NCI-H1105 (cell line): ENCODE data around the gene GNAZ.

Source experiments
- DNase-seq: peaks from one replicate; lab custom pipeline; 2025; lab: John Stamatoyannopoulos, UW

GNAZ gene

DNA sequence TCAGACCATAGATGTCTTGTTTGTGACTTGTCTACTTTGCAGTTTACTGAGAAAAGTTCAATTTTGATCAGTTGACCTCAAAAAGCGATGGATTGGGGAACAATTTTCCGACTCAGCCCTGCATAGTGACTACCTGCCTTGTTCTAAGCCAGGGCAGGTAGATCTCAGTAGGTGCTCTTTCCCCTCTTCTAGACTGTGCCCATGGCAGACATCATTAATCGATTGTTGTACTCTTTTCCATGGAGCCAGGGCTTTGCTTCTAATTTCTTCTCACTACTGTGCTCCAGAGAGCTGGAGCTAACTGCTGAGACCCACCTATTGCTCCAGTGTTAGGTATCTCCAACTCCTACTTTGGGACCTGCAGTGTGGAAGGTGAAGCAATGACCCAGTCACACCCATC is 84.8 kb downstream of the GNAZ start:
- no peak for DNase-seq

DNA sequence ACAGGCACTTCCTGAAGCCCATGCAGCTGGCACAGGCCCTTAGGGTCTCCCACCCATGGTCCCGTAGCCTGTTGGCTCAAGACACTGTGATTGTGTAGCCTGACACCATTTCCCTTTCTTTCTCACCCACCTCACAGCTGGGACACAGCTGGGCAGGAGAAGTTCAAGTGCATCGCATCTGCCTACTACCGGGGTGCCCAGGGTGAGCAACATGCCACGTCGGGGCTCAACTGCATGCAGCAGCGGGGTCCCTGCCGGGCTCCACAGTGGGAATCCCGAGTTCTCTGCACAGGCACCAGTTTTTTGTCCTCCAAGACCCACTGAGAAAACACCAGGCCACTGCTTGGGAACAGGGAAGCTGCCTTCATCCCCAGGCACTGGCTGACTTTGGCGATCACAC is 85.5 kb downstream of the GNAZ start:
- DNase-seq = no peak

DNA sequence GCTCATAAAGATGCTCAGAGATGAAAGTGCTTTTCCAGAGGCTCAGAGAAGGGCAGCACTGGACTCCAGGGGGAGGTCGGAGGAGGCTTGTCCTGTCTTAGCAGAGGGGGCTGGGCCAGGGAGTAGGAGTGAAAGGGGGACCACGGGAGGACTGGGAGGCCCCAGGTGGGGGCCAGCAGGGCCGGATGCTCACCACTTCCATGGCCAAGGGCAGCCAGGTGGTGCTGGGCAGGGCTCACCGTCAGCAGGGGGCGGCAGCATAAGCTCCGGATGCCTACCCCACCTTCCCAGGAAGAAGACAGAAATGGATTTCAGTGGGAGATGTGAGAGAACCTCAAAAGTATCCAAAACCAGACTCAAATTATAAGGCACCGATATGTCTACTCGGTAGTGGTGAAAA is 86.0 kb downstream of the GNAZ start:
- no peak for DNase-seq

DNA sequence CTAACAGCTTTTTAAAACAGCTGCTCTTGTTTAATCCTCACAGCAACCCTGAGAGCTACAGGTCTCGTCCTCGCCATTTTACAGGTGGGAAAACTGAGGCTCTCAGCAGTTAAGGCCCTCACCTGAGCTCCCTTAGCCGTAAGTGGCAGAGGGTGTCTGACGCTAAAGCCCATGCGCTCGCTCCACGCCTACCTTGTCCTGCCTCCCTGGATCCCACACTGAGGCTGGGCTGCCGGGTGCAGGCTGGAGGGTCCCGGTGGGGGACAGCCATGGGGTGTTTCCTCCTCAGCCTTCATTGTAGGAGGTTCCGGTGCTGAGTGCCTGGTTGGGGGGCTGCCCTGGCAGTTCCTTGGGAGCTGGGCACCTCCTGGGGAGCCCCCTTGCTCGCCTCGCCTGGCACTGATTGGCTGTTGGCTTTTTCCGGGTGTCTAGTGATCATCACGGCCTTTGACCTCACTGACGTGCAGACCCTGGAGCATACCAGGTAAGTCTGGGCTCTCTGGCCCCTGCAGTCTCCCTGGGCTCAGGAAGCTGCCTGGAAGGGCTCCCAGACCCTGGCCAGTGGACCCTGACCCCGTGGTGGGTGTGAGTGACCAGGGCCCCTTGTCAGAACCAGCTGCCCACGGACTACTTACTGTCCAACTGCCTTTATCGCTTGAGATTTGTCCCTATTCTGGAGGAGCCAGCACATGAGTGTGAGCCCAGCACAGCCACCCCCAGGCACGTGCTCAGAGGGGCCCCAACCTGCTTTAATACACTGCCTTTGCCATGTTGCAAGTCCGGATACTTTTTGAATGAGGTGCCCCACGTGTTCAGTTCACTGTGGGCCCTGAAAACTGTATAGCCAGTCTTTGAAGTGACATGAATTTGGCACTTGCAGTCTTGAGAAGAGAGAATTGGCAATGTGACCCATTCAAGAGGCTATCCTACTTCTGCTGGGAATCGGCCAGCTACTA is 87.5 kb downstream of the GNAZ start:
- DNase-seq = no peak

DNA sequence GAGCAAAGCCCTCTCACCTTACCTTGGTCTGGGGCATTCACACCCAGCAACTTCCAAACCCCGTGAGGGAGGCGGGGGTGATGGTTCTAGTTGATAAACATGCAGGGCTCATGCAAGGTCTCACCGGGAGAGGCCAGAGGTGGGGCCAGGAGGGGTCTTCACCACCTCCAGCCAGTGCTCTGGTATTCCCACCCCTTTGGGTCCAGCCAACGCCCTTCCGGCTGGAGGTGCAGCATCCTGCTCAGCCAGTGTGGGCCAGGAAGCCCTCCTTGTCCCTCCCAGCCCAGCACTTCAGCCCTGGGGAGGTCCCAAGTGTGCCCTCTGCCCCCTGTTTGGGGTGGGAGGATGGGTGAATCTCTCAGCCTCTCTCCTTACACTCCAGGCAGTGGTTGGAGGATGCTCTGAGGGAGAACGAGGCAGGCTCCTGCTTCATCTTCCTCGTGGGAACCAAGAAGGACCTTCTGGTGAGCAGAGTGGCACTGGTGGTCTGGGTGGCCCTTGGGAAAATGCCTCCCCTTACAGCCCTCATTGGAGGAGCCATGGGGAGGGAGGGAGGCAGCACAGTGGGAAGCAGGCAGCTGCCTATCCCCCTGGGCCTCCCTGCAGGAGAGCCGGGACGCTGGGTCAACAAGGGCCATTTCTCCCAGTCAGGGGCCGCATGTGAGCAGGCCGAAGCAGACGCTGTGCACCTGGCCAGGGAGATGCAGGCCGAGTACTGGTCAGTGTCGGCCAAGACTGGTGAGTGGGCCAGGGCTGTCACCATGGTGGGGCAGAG is 88.4 kb downstream of the GNAZ start:
- no peak for DNase-seq

DNA sequence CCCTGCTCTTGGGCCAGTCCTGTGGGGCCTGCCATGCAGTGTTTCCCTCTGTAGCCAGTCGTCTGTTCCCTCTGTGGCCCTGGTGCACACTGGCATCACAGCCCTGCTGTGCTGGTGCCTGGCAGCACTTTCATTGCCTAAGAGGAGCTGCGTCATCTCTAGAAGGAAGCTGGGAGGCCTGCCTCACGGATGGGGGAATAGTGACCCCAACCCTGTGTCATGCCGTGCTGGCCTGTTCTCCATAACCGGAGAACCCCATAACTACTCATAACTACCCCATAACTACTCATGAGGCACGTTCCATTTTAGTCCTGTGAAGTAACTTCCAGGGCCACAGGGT is 88.9 kb downstream of the GNAZ start:
- no peak for DNase-seq

DNA sequence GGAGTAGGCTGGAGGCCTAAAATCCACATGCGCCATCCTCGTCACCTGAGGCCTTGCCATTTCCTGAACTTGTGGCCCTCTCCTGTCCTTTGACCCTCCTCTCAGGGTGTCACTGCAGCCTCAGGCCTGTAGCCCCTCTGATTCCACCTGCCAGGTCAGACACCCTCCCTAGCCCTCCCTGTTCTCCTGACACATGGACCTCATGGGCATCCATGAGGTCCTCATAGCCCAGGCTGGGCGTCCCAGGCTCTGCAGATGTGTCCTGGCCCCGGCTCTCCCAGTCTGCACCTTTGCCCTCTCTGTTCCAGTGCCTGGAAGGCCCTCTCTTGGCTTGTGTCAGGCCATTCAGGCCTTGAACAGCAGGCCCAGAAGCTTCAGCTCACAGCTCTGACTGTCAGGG is 90.7 kb downstream of the GNAZ start:
- DNase-seq = no peak

DNA sequence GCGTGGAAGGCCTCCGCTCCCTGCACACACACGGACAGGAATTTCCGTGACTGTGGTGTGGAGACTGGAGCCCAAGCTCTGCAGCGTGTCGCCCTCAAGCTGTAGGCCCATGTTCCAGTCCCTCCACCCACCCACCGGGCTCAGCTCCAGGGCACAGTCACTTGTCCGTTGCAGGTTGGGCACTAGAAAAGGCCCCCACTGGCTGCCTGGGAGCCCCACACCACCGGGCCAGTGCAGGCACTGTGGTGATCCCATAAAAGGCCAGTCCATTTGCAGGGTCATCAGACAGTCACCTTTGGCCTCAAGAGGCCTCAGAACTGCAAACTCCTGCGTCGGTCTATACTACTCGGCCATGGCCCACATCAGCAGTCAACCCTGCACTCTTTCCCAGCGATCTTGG is 91.3 kb downstream of the GNAZ start:
- DNase-seq = no peak

DNA sequence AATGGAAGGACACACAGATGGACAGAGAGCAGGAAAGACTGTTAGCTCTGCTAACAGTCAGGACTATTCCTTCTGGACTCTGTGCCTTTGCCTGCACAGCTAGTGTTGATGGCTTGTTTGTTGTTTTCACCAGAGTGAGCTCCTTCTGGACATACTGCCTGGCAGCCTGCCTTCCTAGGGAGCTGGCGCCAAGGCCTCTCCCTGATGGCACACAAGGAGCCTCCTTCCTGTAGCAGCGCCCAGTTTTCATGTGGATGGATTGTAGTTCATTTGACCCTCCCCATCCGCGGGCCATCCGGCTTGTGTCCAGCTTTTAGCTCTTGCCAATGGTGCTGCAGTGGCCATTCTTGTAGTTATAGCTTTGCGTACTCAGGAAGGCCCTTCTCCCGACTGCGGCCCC is 93.3 kb downstream of the GNAZ start:
- no peak for DNase-seq

DNA sequence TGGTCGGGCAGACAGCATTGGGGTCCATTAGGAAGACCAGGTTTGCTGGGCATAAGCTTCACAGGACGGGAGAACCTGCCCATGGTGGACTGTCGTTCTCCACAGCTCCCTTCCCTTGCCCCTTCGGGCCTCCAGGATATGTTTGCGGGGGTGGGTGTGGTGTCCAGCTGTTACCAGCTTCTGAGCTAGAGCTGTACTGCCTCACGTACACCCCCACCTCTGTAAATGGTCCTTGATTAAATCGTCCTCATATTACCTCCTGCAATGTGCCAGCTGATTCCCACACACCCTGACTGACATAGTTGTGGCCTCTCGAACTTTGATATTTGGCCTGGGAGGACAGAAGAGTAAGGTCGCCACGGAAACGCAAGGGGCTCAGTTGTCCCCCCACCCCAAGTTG is 93.8 kb downstream of the GNAZ start:
- DNase-seq = no peak

DNA sequence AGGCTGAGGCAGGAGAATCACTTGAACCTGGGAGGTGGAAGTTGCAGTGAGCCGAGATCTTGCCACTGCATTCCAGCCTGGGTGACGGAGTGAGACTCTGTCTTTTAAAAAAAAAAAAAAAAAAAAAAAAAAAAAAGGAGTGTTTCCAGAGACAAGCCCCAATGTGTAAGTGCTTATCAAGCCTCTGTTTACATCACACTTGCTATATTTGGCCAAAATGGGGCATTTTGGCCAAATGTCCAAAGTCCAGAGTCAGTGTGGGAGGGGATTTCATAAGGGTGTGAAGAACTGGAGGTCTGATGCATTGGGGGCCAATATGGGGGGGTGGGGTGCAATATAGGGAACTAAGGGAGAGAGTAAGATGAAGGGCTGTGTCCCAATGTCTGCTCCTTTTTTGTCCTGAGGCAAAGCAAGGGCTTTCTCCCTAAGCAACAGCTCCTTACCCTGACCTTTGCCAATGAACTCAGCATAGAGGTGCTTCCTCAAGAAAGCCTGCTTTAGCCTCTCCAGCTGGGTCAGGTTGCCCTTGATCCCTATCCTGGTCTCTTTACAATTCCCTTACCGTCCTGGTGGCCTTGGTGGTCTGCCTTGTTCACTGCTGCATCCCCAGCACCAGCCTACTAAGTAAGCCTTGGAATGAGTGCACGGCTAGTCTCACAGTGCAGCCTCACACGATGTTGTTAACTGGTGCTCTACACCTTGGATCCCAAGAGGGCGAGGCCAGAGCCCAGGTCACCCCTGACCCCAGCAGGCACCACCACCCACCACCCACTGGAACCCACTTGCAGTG is 95.9 kb downstream of the GNAZ start:
- DNase-seq = no peak

DNA sequence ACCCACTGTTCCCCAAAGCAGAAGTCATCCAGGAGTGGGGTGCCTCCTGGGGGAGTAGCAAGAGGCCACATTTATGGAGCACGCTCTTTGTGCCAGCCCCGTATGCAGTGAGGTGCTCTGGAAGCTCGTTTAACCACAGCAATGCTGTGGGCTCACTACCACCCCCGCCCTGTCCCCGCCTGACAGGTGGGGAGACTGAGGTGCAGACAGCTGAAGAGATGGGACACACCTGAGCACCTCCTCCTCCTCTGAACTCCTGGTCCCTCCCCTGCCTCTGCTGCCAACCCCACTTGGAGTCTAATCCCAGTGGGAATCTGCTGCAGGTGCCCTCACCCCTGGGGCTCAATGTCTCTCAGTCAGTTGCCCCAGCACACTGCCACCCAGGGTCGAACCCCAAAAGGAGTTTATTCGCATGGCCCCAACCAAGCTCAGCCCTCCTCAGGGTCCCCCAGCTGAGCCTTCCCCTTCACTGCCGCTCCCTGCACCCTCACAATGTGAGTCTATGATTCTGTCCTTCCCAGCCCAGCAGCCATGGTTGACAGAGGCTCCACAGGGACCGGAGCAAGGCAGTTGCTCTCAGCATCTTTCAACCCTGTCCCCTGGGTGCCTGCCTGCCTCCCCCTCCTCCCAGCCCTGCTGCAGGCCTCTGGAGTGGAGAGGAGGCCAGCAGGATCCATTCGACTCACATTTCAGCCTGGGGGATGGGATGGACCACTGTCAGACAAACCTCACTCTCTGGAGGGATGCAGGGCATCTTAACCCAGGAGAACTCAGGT is 96.7 kb downstream of the GNAZ start:
- no peak for DNase-seq

DNA sequence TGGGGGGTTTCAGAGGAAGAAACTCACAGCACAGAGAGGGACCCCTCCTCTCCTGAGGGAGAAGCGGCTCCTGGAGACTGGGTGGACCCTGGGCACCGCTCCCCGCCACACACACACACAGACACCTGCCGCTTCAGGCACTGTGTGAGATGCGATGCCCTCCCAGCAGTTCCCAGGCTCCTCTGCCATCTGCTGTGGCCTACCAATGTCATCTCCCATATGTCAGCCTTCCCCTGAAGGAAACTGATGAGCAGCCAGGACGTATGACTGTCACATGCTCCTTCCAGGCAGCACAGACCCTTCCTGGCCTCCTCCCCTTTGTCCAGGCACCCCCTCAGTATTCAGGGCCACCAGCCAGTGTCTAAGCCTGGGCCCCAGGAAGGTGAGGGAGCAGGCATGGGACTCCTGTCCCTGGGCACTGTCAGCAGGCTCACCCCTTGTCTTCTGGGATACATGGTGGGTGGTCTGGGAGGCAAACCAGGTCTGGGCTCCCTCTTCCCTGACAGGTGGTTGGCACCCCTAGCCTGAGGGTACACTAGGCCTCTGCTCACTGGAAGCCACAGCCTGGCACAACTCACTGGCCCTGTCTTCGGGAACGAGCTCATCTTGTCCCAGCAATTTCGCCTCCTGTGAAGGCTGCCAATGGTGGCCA is 98.2 kb downstream of the GNAZ start:
- DNase-seq = no peak

DNA sequence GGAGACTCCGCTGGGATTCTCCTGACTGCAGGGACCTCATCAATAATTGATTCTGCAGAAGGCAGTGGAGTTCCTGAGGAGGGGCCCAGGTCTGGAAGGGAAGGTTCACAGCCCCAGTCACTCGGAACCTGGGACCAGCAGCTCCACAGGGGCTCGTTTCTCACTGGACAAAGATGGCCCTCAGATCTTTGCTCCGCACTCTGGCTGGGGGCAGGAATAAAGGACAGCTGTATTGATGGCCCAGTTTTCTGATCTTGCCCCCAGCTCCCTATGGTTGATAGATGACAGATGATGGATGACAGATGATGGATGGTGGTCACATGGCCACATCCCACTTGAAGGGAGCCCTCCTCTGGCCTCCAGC is 98.7 kb downstream of the GNAZ start:
- DNase-seq = no peak
